HG03108 (cell line): ENCODE measurements around the gene APBB1.

Source experiments
- ATAC-seq: cut with Tn5 transposase; IDR thresholded peaks from one replicate; pipeline ENCODE4 v1.9.1; 2021; ENCODE audit warnings: moderate library complexity; ENCODE audit not compliant: unreplicated experiment

The APBB1 gene

GRCh38 chr11:6417907-6418556, 862 bp downstream of the APBB1 start:
- ATAC-seq, result no peak

- no peak for ATAC-seq
Measured at GRCh38 chr11:6415797-6416196, 3.1 kb downstream of the APBB1 start.

GRCh38 chr11:6414874-6415328, 4.0 kb downstream of the APBB1 start:
- peak; percentile 63 for ATAC-seq

GRCh38 chr11:6413791-6414201, 5.1 kb downstream of the APBB1 start:
- no peak for ATAC-seq

GRCh38 chr11:6411594-6412031, 7.3 kb downstream of the APBB1 start:
- ATAC-seq, result no peak

GRCh38 chr11:6410695-6411430, 8.0 kb downstream of the APBB1 start:
- no peak for ATAC-seq

- ATAC-seq, result no peak
Measured at GRCh38 chr11:6406370-6406769, 12.5 kb downstream of the APBB1 start.

- ATAC-seq, result no peak
Measured at GRCh38 chr11:6405846-6406245, 13.0 kb downstream of the APBB1 start.

GRCh38 chr11:6405052-6405667, 13.7 kb downstream of the APBB1 start:
- no peak for ATAC-seq

- ATAC-seq, result no peak
Measured at GRCh38 chr11:6404342-6405051, 14.4 kb downstream of the APBB1 start.

- no peak for ATAC-seq
Measured at GRCh38 chr11:6403539-6403938, 15.4 kb downstream of the APBB1 start.

- ATAC-seq, result peak; percentile 94
Measured at GRCh38 chr11:6402561-6402981, 16.3 kb downstream of the APBB1 start.

- ATAC-seq, result peak; percentile 36
Measured at GRCh38 chr11:6402061-6402470, 16.8 kb downstream of the APBB1 start.

GRCh38 chr11:6401464-6401863, 17.4 kb downstream of the APBB1 start:
- no peak for ATAC-seq

GRCh38 chr11:6400431-6401345, 18.2 kb downstream of the APBB1 start:
- ATAC-seq, result no peak

GRCh38 chr11:6397636-6398035, 21.3 kb downstream of the APBB1 start:
- no peak for ATAC-seq

- ATAC-seq, result no peak
Measured at GRCh38 chr11:6397156-6397555, 21.7 kb downstream of the APBB1 start.

- no peak for ATAC-seq
Measured at GRCh38 chr11:6395470-6396060, 23.3 kb downstream of the APBB1 start.

- ATAC-seq, result no peak
Measured at GRCh38 chr11:6393989-6394670, 24.8 kb downstream of the APBB1 start.
